Measurements from ENCODE around the gene SLC29A4.

- TF ChIP-seq POLR2A (IDR thresholded peaks at IDR 0.05; ENCODE audit: low read depth, low read length) (no peak), SMC3 (IDR thresholded peaks at IDR 0.05; ENCODE audit: low read depth, low read length) (no peak), BHLHE40 (IDR thresholded peaks at IDR 0.05; ENCODE audit: low read depth, low read length) (no peak), RFX5 (IDR thresholded peaks at IDR 0.05; ENCODE audit: low read depth, low read length) (no peak)
- TF ChIP-seq, protein P1, sequence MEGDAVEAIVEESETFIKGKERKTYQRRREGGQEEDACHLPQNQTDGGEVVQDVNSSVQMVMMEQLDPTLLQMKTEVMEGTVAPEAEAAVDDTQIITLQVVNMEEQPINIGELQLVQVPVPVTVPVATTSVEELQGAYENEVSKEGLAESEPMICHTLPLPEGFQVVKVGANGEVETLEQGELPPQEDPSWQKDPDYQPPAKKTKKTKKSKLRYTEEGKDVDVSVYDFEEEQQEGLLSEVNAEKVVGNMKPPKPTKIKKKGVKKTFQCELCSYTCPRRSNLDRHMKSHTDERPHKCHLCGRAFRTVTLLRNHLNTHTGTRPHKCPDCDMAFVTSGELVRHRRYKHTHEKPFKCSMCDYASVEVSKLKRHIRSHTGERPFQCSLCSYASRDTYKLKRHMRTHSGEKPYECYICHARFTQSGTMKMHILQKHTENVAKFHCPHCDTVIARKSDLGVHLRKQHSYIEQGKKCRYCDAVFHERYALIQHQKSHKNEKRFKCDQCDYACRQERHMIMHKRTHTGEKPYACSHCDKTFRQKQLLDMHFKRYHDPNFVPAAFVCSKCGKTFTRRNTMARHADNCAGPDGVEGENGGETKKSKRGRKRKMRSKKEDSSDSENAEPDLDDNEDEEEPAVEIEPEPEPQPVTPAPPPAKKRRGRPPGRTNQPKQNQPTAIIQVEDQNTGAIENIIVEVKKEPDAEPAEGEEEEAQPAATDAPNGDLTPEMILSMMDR (conservative IDR thresholded peaks at IDR 0.05; ENCODE audit: low read depth, low read length): no peak
These were observed 68.9 kb downstream of the SLC29A4 start for GRCh38 chr7:5351507-5352265.
